HCT116 (cell line): ENCODE measurements around the gene DHX40. TPM values are rescaled to one million over a fixed set of nuclear protein-coding genes. Genes with fewer than 3 reads are reported as not detected.
A peak's percentile ranks its signal among the peaks of the same experiment; 100 is the strongest.

Experiments used
- ATAC-seq: fragments of 200-7000 bp; cut with Tn5 transposase; 2 replicates; pipeline ENCODE4 v1.9.1; 2020; ENCODE audit warnings: mild to moderate bottlenecking, moderate library complexity
- BruUV-seq: library from RNA; stranded (reverse); fragments of 400-500 nt; replicated peaks from 2 replicates; lab custom pipeline; 2021; lab: Mats Ljungman, UMichigan
- CTCF ChIA-PET: fragments of 300-600 bp; sonication (Branson Sonifier 250); formaldehyde crosslinking; loops from one replicate; lab custom pipeline; 2021; ENCODE audit warnings: antibody characterized with exemption; lab: Charles Lee
- POLR2A ChIA-PET: fragments of 300-600, 350-600 bp; sonication (Branson Sonifier 250); formaldehyde crosslinking; loops from one replicate; lab custom pipeline; 2021; ENCODE audit warnings: antibody characterized with exemption; lab: Charles Lee
- RAD21 ChIA-PET, 2 experiments: fragments of 300-600 bp; sonication (Branson Sonifier 250); formaldehyde crosslinking; loops; one replicate each; lab custom pipeline; 2023; ENCODE audit warnings: low total read pairs in 2 of 2; ENCODE audit not compliant: uncharacterized antibody in 2 of 2, unreplicated experiment in 2 of 2, low non-redundant PET in 1 of 2; lab: Charles Lee
- DNase-seq: peaks from one replicate; pipeline ENCODE4 v3.0.0-alpha.2; 2010; ENCODE audit warnings: low read depth, low spot score
- H2AFZ ChIP-seq: fragments of 200-600 bp; shearing (Covaris generic), sonication (generic); 2 replicates; pipeline ENCODE4 v1.6.1; 2017; ENCODE audit warnings: low read depth, mixed run types, mixed read lengths, antibody characterized with exemption, low read length; ENCODE audit not compliant: poor library complexity, severe bottlenecking
- H3K27ac ChIP-seq: 2 replicates; pipeline ENCODE4 v1.5.1; 2012; ENCODE audit warnings: low read depth, low read length
- H3K27me3 ChIP-seq: fragments of 200-600 bp; sonication (generic); 2 replicates; pipeline ENCODE4 v1.6.1; 2016; ENCODE audit warnings: mixed run types, low read length, mixed read lengths; ENCODE audit not compliant: insufficient read depth
- H3K36me3 ChIP-seq, 2 experiments: fragments of 200-500 bp in 1 of 2; fragments of 200-600 bp in 1 of 2; sonication (Bioruptor generic) in 1 of 2; sonication (generic) in 1 of 2; 2 replicates each; pipeline versions ENCODE4 v1.5.1 to v1.6.1; 2014 to 2016; ENCODE audit warnings: low read length in 2 of 2, inconsistent platforms in 1 of 2, mixed read lengths in 1 of 2, mixed run types in 1 of 2; ENCODE audit not compliant: insufficient read depth in 2 of 2, control insufficient read depth in 1 of 2
- H3K4me1 ChIP-seq, 2 experiments: fragments of 200-600 bp in 1 of 2; sonication (generic) in 1 of 2; 2 replicates each; pipeline versions ENCODE4 v1.5.1 to v1.6.1; 2012 to 2017; ENCODE audit warnings: low read length in 2 of 2, inconsistent platforms in 1 of 2, mild to moderate bottlenecking in 1 of 2, mixed read lengths in 1 of 2, mixed run types in 1 of 2, moderate library complexity in 1 of 2; ENCODE audit not compliant: insufficient read depth in 2 of 2, control insufficient read depth in 1 of 2
- H3K4me2 ChIP-seq: fragments of 200-600 bp; sonication (generic); 2 replicates; pipeline ENCODE4 v1.6.1; 2017; ENCODE audit warnings: mixed run types, low read length, mixed read lengths
- H3K4me3 ChIP-seq, 2 experiments: fragments of 200-600 bp in 1 of 2; sonication (generic) in 1 of 2; replicated peaks in 1 of 2; 2 replicates each; pipeline ENCODE4 v1.5.1; 2011 to 2016; ENCODE audit warnings: low read length in 2 of 2, control low read depth in 1 of 2, low read depth in 1 of 2, mild to moderate bottlenecking in 1 of 2, mixed read lengths in 1 of 2, mixed run types in 1 of 2
- H3K79me2 ChIP-seq: fragments of 200-600 bp; sonication (generic); 2 replicates; pipeline ENCODE4 v1.6.1; 2017; ENCODE audit warnings: mild to moderate bottlenecking, mixed run types, low read length, moderate library complexity, mixed read lengths; ENCODE audit not compliant: insufficient read depth
- H3K9ac ChIP-seq: fragments of 200-600 bp; sonication (generic); 2 replicates; pipeline ENCODE4 v1.6.1; 2016; ENCODE audit warnings: low read length, mixed read lengths
- H3K9me2 ChIP-seq: fragments of 200-600 bp; sonication (generic), shearing (Covaris generic); 2 replicates; pipeline ENCODE4 v1.6.1; 2017; ENCODE audit warnings: mixed run types, mild to moderate bottlenecking, moderate library complexity; ENCODE audit not compliant: insufficient read depth
- H3K9me3 ChIP-seq, 2 experiments: fragments of 200-500 bp in 1 of 2; fragments of 200-600 bp in 1 of 2; sonication (Bioruptor generic) in 1 of 2; sonication (generic) in 1 of 2; 2 replicates each; pipeline ENCODE4 v1.6.1; 2014 to 2017; ENCODE audit warnings: low read length in 2 of 2, mixed read lengths in 2 of 2, inconsistent platforms in 1 of 2, low read depth in 1 of 2, mild to moderate bottlenecking in 1 of 2, mixed run types in 1 of 2, moderate library complexity in 1 of 2; ENCODE audit not compliant: control insufficient read depth in 1 of 2, insufficient read depth in 1 of 2
- H4K20me1 ChIP-seq: fragments of 200-600 bp; sonication (generic), shearing (Covaris generic); 2 replicates; pipeline ENCODE4 v1.6.1; 2017; ENCODE audit warnings: mixed run types, mild to moderate bottlenecking, moderate library complexity; ENCODE audit not compliant: insufficient read depth
- RAD21 ChIP-seq: IDR thresholded peaks from 2 replicates; pipeline ENCODE4 v1.6.1; 2012; ENCODE audit warnings: low read depth, mild to moderate bottlenecking
- intact Hi-C: fragments of 100-400 bp; cut with micrococcal nuclease; formaldehyde crosslinking; loops from 2 replicates; pipeline ENCODE4 v1.10.0; 2022
- total RNA-seq: library from RNA; stranded (reverse); gene quantifications from one replicate; pipeline ENCODE4 v1.2.1, GENCODE V29; 2021; ENCODE audit not compliant: unreplicated experiment
- TF ChIP-seq, protein P1 (sequence below), 3 experiments: fragments of 200-600 bp in 1 of 3; sonication (generic) in 1 of 3; IDR thresholded peaks in 2 of 3; conservative IDR thresholded peaks in 1 of 3; 2 replicates each; pipeline ENCODE4 v1.5.1; 2012 to 2017; ENCODE audit warnings: low read depth in 2 of 3, low read length in 2 of 3, antibody characterized with exemption in 1 of 3, borderline replicate concordance in 1 of 3, control low read depth in 1 of 3, mild to moderate bottlenecking in 1 of 3, mixed read lengths in 1 of 3, mixed run types in 1 of 3, moderate library complexity in 1 of 3; ENCODE audit not compliant: insufficient read depth in 1 of 3
- TF ChIP-seq, protein P2 (sequence below): IDR thresholded peaks from 2 replicates; pipeline ENCODE4 v1.6.1; 2011; ENCODE audit warnings: mild to moderate bottlenecking, low read length, moderate library complexity; ENCODE audit not compliant: insufficient replicate concordance; ENCODE audit errors: extremely low read depth

DHX40 gene
- total RNA-seq, 1 experiment from 2014 or later = 58.7 TPM

DNA sequence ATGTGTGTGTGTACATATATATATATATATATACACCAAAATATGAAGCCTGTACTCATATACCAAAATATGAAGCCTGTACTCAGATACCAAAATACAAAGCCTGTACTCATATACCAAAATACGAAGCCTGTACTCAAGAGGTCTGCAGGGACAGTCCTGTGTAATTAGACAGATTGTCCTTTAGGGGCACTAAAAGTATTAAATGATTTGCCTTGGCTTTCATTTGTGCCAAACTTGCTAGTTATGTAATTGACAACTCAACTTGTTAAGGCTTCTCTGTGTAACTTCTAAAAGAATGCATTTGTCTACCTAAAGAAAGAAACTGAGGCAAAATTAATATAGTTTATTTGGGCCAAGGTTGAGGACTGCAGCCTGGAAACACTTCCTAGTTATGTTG lies 30.8 kb upstream of the DHX40 start:
- ChIA-PET RAD21 (no interaction called here), POLR2A (no interaction called here)
- intact Hi-C loops = no loop called here
- no peak overlapping the region for H3K9ac ChIP-seq
- no peak overlapping the region for H3K4me3 ChIP-seq
- no peaks in the 10 kb centered on the region for H4K20me1 ChIP-seq
- H3K4me2 ChIP-seq = no peak overlapping the region
- BruUV-seq = no TSS peak
- H2AFZ ChIP-seq = no peak overlapping the region
- no peaks in the 10 kb centered on the region for H3K36me3 ChIP-seq
- H3K27me3 ChIP-seq = peaks cover 5% of the 10 kb centered on the region; the same call in 1 of the 2 replicates
- no peaks in the 10 kb centered on the region for H3K9me3 ChIP-seq
- H3K79me2 ChIP-seq = no peaks in the 10 kb centered on the region
- no peaks in the 10 kb centered on the region for H3K9me2 ChIP-seq
- TF ChIP-seq RAD21 = peak; percentile 18; the same call in 1 of the 2 replicates
- TF ChIP-seq, protein P1, sequence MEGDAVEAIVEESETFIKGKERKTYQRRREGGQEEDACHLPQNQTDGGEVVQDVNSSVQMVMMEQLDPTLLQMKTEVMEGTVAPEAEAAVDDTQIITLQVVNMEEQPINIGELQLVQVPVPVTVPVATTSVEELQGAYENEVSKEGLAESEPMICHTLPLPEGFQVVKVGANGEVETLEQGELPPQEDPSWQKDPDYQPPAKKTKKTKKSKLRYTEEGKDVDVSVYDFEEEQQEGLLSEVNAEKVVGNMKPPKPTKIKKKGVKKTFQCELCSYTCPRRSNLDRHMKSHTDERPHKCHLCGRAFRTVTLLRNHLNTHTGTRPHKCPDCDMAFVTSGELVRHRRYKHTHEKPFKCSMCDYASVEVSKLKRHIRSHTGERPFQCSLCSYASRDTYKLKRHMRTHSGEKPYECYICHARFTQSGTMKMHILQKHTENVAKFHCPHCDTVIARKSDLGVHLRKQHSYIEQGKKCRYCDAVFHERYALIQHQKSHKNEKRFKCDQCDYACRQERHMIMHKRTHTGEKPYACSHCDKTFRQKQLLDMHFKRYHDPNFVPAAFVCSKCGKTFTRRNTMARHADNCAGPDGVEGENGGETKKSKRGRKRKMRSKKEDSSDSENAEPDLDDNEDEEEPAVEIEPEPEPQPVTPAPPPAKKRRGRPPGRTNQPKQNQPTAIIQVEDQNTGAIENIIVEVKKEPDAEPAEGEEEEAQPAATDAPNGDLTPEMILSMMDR (IDR thresholded peaks at IDR 0.05 in 2 of 3, conservative IDR thresholded peaks at IDR 0.05 in 1 of 3; ENCODE audit: borderline replicate concordance in 1 of 3, insufficient read depth in 1 of 3, low read depth in 2 of 3, low read length in 2 of 3) = peak; percentile 11 to 46 (median 39); a peak in 4 of 6 replicates
- TF ChIP-seq, protein P2, sequence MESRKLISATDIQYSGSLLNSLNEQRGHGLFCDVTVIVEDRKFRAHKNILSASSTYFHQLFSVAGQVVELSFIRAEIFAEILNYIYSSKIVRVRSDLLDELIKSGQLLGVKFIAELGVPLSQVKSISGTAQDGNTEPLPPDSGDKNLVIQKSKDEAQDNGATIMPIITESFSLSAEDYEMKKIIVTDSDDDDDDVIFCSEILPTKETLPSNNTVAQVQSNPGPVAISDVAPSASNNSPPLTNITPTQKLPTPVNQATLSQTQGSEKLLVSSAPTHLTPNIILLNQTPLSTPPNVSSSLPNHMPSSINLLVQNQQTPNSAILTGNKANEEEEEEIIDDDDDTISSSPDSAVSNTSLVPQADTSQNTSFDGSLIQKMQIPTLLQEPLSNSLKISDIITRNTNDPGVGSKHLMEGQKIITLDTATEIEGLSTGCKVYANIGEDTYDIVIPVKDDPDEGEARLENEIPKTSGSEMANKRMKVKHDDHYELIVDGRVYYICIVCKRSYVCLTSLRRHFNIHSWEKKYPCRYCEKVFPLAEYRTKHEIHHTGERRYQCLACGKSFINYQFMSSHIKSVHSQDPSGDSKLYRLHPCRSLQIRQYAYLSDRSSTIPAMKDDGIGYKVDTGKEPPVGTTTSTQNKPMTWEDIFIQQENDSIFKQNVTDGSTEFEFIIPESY = no peak
- TF ChIP-seq, all 23 proteins: peak for 2
- no peaks in the 10 kb centered on the region for H3K4me1 ChIP-seq
- DNase-seq (peak; percentile 40), ATAC-seq (peak; percentile 84)
- H3K27ac ChIP-seq = no peak overlapping the region
- CTCF ChIA-PET = no interaction called here
